Thymus (tissue), 14 donors: ENCODE results near the gene MCF2L2. TPM values are rescaled to one million over a fixed set of nuclear protein-coding genes. Genes with fewer than 3 reads are reported as not detected.
"Not testable (repeated sequence)": the region's sequence is repeated elsewhere in the genome, so short reads cannot be mapped to it uniquely, and the experiment has no call there.

Source experiments
- DNase-seq, 9 donors: peaks; one replicate each; pipeline ENCODE4 v3.0.0-alpha.2; 2013; ENCODE audit warnings: low spot score in 9 of 9, low read depth in 6 of 9, missing footprints in 1 of 9
- H3K27ac ChIP-seq, 2 donors: one replicate each; pipeline ENCODE4 v1.5.1; 2013; ENCODE audit warnings: control low read depth in 1 of 2, low read depth in 1 of 2, low read length in 1 of 2, mild to moderate bottlenecking in 1 of 2, moderate library complexity in 1 of 2
- H3K27me3 ChIP-seq, 2 donors: one replicate each; pipeline ENCODE4 v1.5.1; 2013; ENCODE audit warnings: low read length in 1 of 2; ENCODE audit not compliant: control insufficient read depth in 2 of 2, insufficient read depth in 1 of 2
- H3K36me3 ChIP-seq, 2 donors: one replicate each; pipeline ENCODE4 v1.5.1; 2013; ENCODE audit warnings: low read length in 1 of 2, mild to moderate bottlenecking in 1 of 2, moderate library complexity in 1 of 2; ENCODE audit not compliant: control insufficient read depth in 2 of 2, insufficient read depth in 2 of 2
- H3K4me1 ChIP-seq, 2 donors: one replicate each; pipeline ENCODE4 v1.5.1; 2013; ENCODE audit warnings: low read length in 2 of 2; ENCODE audit not compliant: control insufficient read depth in 2 of 2, insufficient read depth in 2 of 2
- H3K4me3 ChIP-seq, 2 donors: one replicate each; pipeline ENCODE4 v1.5.1; 2013; ENCODE audit warnings: low read length in 2 of 2, control low read depth in 1 of 2, mild to moderate bottlenecking in 1 of 2
- H3K9me3 ChIP-seq, 2 donors: one replicate each; pipeline ENCODE4 v1.5.1; 2013; ENCODE audit warnings: low read length in 1 of 2, mild to moderate bottlenecking in 1 of 2; ENCODE audit not compliant: control insufficient read depth in 2 of 2, insufficient read depth in 1 of 2
- WGBS: extraction: QIAGEN DNeasy Blood & Tissue Kit; methylation state at CpG from one replicate; pipeline ENCODE4 v1.1.7; 2013; 5-methylcytosine and 5-hydroxymethylcytosine counted together
- long read RNA-seq, 10 donors: transcript quantifications; one replicate each; lab custom pipeline, GENCODE V29; 2026
- polyA plus RNA-seq: library from polyadenylated mRNA; stranded (reverse); fragments of 200-250 nt; gene quantifications from one replicate; pipeline ENCODE4 v1.2.3, GENCODE V29; 2013
- total RNA-seq: library from RNA; stranded (reverse); fragments of 120-200 nt; gene quantifications from one replicate; pipeline ENCODE4 v1.2.4, GENCODE V29; 2013
- donor health status: healthy.

Gene MCF2L2
- total RNA-seq (1.1 TPM), polyA plus RNA-seq (1.0 TPM)
- long read RNA-seq, donor 1: 0 reads
- long read RNA-seq, donor 2: 0 reads
- long read RNA-seq, donor 3: 0 reads
- long read RNA-seq, donor 4: 0 reads
- long read RNA-seq, donor 5: 0 reads
- long read RNA-seq, donor 6: 0 reads
- long read RNA-seq, donor 7: 0 reads
- long read RNA-seq, donor 8: 0 reads
- long read RNA-seq, donor 9: 0 reads
- long read RNA-seq, donor 10: 0 reads

- under 1% methylated on average over 68 of the region's 68 CpGs for WGBS
- Histone ChIP-seq H3K4me1 (peaks cover 2 to 29% of the 10 kb centered on the region in 2 donors), H3K36me3 (no peaks in the 10 kb centered on the region), H3K4me3 (peak within 1 kb of the TSS; percentile 49 to 50), H3K27ac (no peak within 1 kb of the TSS), H3K9me3 (no peaks in the 10 kb centered on the region), H3K27me3 (peaks cover 12 to 67% of the 10 kb centered on the region in 2 donors)
- peak in 5 of 9 donors; percentile 29 to 69 (median 42) for DNase-seq
These were observed at the start of gene MCF2L2 for GRCh38 chr3:183428447-183429211. Gene MCF2L2 (minus strand): TSS chr3:183428619. CDS start chr3:183427977, 642 bp downstream.

- DNase-seq: no peak
- 93% methylated on average over 8 of the region's 8 CpGs for WGBS
These were observed 49.5 kb upstream of the MCF2L2 start for GRCh38 chr3:183477801-183478456.

GRCh38 chr3:183475764-183476162 lies 47.3 kb upstream of the MCF2L2 start:
- not testable (repeated sequence) for H3K9me3 ChIP-seq, H3K4me3 ChIP-seq, H3K36me3 ChIP-seq, H3K27ac ChIP-seq, DNase-seq, H3K4me1 ChIP-seq, H3K27me3 ChIP-seq
- WGBS: 96% methylated on average over 1 of the region's 1 CpG

More at GRCh38 chr3:183477801-183478456, 49.5 kb upstream of the MCF2L2 start:
- Histone ChIP-seq H3K9me3 (no peaks in the 10 kb centered on the region), H3K4me1 (no peaks in the 10 kb centered on the region), H3K27ac (no peak overlapping the region), H3K27me3 (no peaks in the 10 kb centered on the region), H3K4me3 (no peak overlapping the region), H3K36me3 (no peaks in the 10 kb centered on the region)

- no peaks in the 10 kb centered on the region for H3K4me1 ChIP-seq
- H3K27me3 ChIP-seq: no peaks in the 10 kb centered on the region
- DNase-seq: no peak
- H3K9me3 ChIP-seq: no peaks in the 10 kb centered on the region
- 41% methylated on average over 3 of the region's 3 CpGs for WGBS
- H3K36me3 ChIP-seq: no peaks in the 10 kb centered on the region
- H3K27ac ChIP-seq: no peak overlapping the region
- no peak overlapping the region for H3K4me3 ChIP-seq
These were observed 46.8 kb upstream of the MCF2L2 start for GRCh38 chr3:183475016-183475763.

GRCh38 chr3:183473969-183474368 lies 45.5 kb upstream of the MCF2L2 start:
- Histone ChIP-seq H3K4me3 (no peak overlapping the region), H3K36me3 (no peaks in the 10 kb centered on the region), H3K27ac (no peak overlapping the region), H3K9me3 (no peaks in the 10 kb centered on the region), H3K27me3 (no peaks in the 10 kb centered on the region), H3K4me1 (peaks cover 0 to 2% of the 10 kb centered on the region in 2 donors)
- WGBS: 98% methylated on average over 2 of the region's 2 CpGs
- no peak for DNase-seq

GRCh38 chr3:183472155-183472554 lies 43.7 kb upstream of the MCF2L2 start:
- no peak overlapping the region for H3K27ac ChIP-seq
- no peak for DNase-seq
- H3K4me3 ChIP-seq: no peak overlapping the region
- 83% methylated on average over 6 of the region's 6 CpGs for WGBS
- H3K9me3 ChIP-seq: no peaks in the 10 kb centered on the region
- no peaks in the 10 kb centered on the region for H3K36me3 ChIP-seq
- H3K4me1 ChIP-seq: peaks cover 0 to 2% of the 10 kb centered on the region in 2 donors
- H3K27me3 ChIP-seq: no peaks in the 10 kb centered on the region

- no peaks in the 10 kb centered on the region for H3K36me3 ChIP-seq
- DNase-seq: no peak
- no peaks in the 10 kb centered on the region for H3K27me3 ChIP-seq
- peaks cover 0 to 2% of the 10 kb centered on the region in 2 donors for H3K4me1 ChIP-seq
- no peaks in the 10 kb centered on the region for H3K9me3 ChIP-seq
- WGBS: 100% methylated on average over 1 of the region's 1 CpG
- no peak overlapping the region for H3K27ac ChIP-seq
- no peak overlapping the region for H3K4me3 ChIP-seq
These were observed 40.0 kb upstream of the MCF2L2 start for GRCh38 chr3:183468424-183468823.

GRCh38 chr3:183466575-183466974 lies 38.2 kb upstream of the MCF2L2 start:
- Histone ChIP-seq H3K9me3 (no peaks in the 10 kb centered on the region), H3K4me3 (no peak overlapping the region), H3K27me3 (no peaks in the 10 kb centered on the region), H3K27ac (no peak overlapping the region), H3K4me1 (peaks cover 0 to 2% of the 10 kb centered on the region in 2 donors), H3K36me3 (no peaks in the 10 kb centered on the region)
- WGBS: 95% methylated on average over 3 of the region's 3 CpGs
- DNase-seq: no peak
